ENCODE data around the gene SAMD4B. TPM values are rescaled to one million over a fixed set of nuclear protein-coding genes. Genes with fewer than 3 reads are reported as not detected.
"Not testable (repeated sequence)": the region's sequence is repeated elsewhere in the genome, so short reads cannot be mapped to it uniquely, and the experiment has no call there.

SAMD4B gene
- total RNA-seq, 4 donors from 2014 or later: 55.9 to 87.7 (median 73.2) TPM

- TF ChIP-seq CTCF (IDR thresholded peaks at IDR 0.05): no peak
- DNase-seq (ENCODE audit: low spot score) (no peak), ATAC-seq (ENCODE audit: low FRiP score) (no peak)
Observed at GRCh38 chr19:39306075-39306474, 36.1 kb upstream of the SAMD4B start.

GRCh38 chr19:39307046-39307821 lies 35.0 kb upstream of the SAMD4B start:
- DNase-seq (ENCODE audit: low spot score): no peak
- TF ChIP-seq CTCF (IDR thresholded peaks at IDR 0.05): no peak
- ATAC-seq (ENCODE audit: low FRiP score): peak; percentile 30

GRCh38 chr19:39307822-39308530 lies 34.2 kb upstream of the SAMD4B start:
- ATAC-seq (ENCODE audit: low FRiP score): no peak
- no peak for TF ChIP-seq CTCF (IDR thresholded peaks at IDR 0.05)
- no peak for DNase-seq (ENCODE audit: low spot score)

- ATAC-seq (ENCODE audit: low FRiP score) (no peak), DNase-seq (ENCODE audit: low spot score) (no peak)
- no peak for TF ChIP-seq CTCF (IDR thresholded peaks at IDR 0.05)
Observed at GRCh38 chr19:39308531-39309304, 33.5 kb upstream of the SAMD4B start.

- DNase-seq (ENCODE audit: low spot score); ATAC-seq (ENCODE audit: low FRiP score): not testable (repeated sequence)
Observed at GRCh38 chr19:39309305-39309670, 32.9 kb upstream of the SAMD4B start.

GRCh38 chr19:39310558-39311311 lies 31.5 kb upstream of the SAMD4B start:
- ATAC-seq (ENCODE audit: low FRiP score) (no peak), DNase-seq (ENCODE audit: low spot score) (no peak)
- no peak for TF ChIP-seq CTCF (IDR thresholded peaks at IDR 0.05)

Data from omental fat pad (tissue), 4 donors.